ENCODE data around the gene FANCC. TPM values are rescaled to one million over a fixed set of nuclear protein-coding genes. Genes with fewer than 3 reads are reported as not detected.

The FANCC gene
- total and polyA plus RNA-seq, 2 of the 8 experiments (the other 6 are each of a cell fraction or from before 2014, with no cell fraction given) = 7.8 to 15.2 TPM

DNA sequence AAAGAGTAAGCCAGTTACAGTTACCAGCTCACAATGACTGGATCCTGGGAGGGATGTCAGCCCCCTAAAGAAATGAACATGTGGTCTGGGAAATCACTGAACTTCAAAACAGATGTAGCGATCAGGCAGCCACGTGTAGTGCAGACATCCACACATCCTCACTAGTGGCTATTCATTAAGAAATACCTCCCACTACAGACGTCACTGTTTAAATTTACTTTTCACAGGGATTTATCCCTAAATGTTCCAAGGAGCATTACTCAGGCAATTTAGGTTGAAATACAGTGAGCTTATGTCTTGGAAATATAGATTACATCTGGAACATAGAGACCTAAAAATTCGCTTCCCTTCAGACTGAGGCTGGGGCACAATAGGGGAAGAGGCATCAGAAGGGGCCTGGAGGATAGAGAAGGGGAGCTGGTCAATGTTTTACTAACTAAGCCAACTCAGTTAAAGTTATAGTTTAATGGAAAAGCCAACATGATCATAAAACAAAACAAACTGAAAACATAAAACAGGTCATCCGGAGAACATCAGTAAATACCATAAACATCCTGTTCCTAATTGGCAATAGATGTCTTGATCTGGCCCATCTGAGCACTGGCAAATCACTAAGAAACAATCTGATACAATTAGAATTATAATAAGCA is 92.3 kb downstream of the FANCC start:
- DNase-seq (ENCODE audit: low read depth in 1 of 2, low spot score in 2 of 2) = no peak
- H2BK120ac ChIP-seq (replicated peaks; ENCODE audit: low read depth, low read length) = no peak overlapping the region
- H2BK12ac ChIP-seq (ENCODE audit: low read depth, low read length) = no peak overlapping the region
- no peaks in the 10 kb centered on the region for H3K36me3 ChIP-seq (ENCODE audit: control insufficient read depth in 2 of 4, insufficient read depth in 4 of 4, low read length in 3 of 4)
- no peak overlapping the region for H4K91ac ChIP-seq (replicated peaks; ENCODE audit: insufficient read length, low read length)
- no peaks in the 10 kb centered on the region for H4K20me1 ChIP-seq (replicated peaks in 1 of 2; ENCODE audit: control insufficient read depth in 1 of 2, insufficient read depth in 2 of 2, low read length in 2 of 2)
- 89% methylated on average over 5 of the region's 5 CpGs; no CpG with 5 or more reads in 1 of the 2 experiments for WGBS, 2 experiments (ENCODE audit: extremely low coverage in 1 of 2, insufficient coverage in 1 of 2, insufficient read length in 1 of 2, insufficient replicate concordance in 2 of 2, low coverage in 1 of 2, low lambda C conversion rate in 2 of 2, missing lambda C conversion rate in 1 of 2)
- no peak overlapping the region for H3K4me3 ChIP-seq (ENCODE audit: extremely low read depth in 1 of 4, insufficient read depth in 2 of 4, low read depth in 3 of 4, low read length in 4 of 4)
- no peak overlapping the region for H3K23ac ChIP-seq (ENCODE audit: insufficient read length)
- no peak overlapping the region for H3K56ac ChIP-seq (replicated peaks; ENCODE audit: insufficient read length, low read depth, low read length)
- H4K5ac ChIP-seq (ENCODE audit: insufficient read length, low read depth, low read length) = no peak overlapping the region
- no peak overlapping the region for H3K9ac ChIP-seq (replicated peaks in 1 of 4; ENCODE audit: extremely low read depth in 1 of 4, low read depth in 3 of 4, low read length in 3 of 4)
- H3K27me3 ChIP-seq (replicated peaks in 1 of 4; ENCODE audit: control insufficient read depth in 3 of 4, extremely low read depth in 1 of 4, insufficient read depth in 3 of 4, low read length in 3 of 4) = no peaks in the 10 kb centered on the region
- no peaks in the 10 kb centered on the region for H3K79me1 ChIP-seq (ENCODE audit: low read depth, low read length)
- no peak overlapping the region for H4K8ac ChIP-seq (ENCODE audit: extremely low read depth, insufficient read depth, low read length)
- no peak overlapping the region for H2AFZ ChIP-seq (ENCODE audit: low read length)
- FAIRE-seq = no peak
- CTCF ChIA-PET (ENCODE audit: partially characterized antibody) = interaction anchor here (0.7 to 2.0 kb wide), 4 partner anchors 40 to 740 kb away, joined by 3 to 7 read pairs (median 3); no protein-coding TSS in a partner anchor
- H3K4me2 ChIP-seq (ENCODE audit: insufficient read depth in 1 of 2, low read depth in 2 of 2, low read length in 2 of 2) = no peak overlapping the region
- no peak overlapping the region for H3K14ac ChIP-seq (ENCODE audit: insufficient read length)
- H3K9me3 ChIP-seq (ENCODE audit: insufficient read depth in 2 of 2, low read depth in 1 of 2, low read length in 1 of 2) = no peaks in the 10 kb centered on the region
- no peaks in the 10 kb centered on the region for H3K23me2 ChIP-seq (ENCODE audit: low read depth, low read length)
- no peak overlapping the region for H3K4ac ChIP-seq (replicated peaks; ENCODE audit: insufficient read length, low read depth, low read length)
- no peak overlapping the region for H2BK20ac ChIP-seq (ENCODE audit: low read length)
- no peak overlapping the region for H2BK15ac ChIP-seq (ENCODE audit: low read length)
- no peak overlapping the region for H3K18ac ChIP-seq (ENCODE audit: extremely low read depth, low read length)
- no peak overlapping the region for H2BK5ac ChIP-seq (ENCODE audit: low read depth, low read length)
- no peak overlapping the region for H3K27ac ChIP-seq (ENCODE audit: low read depth, low read length)
- POLR2A ChIA-PET (ENCODE audit: partially characterized antibody) = no interaction called here
- H2AK5ac ChIP-seq (ENCODE audit: low read depth, low read length) = no peak overlapping the region
- no peak for TF ChIP-seq HDAC2 (IDR thresholded peaks at IDR 0.05; ENCODE audit: borderline replicate concordance in 1 of 2, low read depth in 2 of 2, low read length in 2 of 2)
- no peak for TF ChIP-seq EGR1 (IDR thresholded peaks at IDR 0.05; ENCODE audit: borderline replicate concordance, low read depth, low read length)
- TF ChIP-seq, protein P1, sequence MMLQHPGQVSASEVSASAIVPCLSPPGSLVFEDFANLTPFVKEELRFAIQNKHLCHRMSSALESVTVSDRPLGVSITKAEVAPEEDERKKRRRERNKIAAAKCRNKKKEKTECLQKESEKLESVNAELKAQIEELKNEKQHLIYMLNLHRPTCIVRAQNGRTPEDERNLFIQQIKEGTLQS (IDR thresholded peaks at IDR 0.05; ENCODE audit: insufficient read depth, low read depth, low read length) = no peak
- TF ChIP-seq, protein P2, sequence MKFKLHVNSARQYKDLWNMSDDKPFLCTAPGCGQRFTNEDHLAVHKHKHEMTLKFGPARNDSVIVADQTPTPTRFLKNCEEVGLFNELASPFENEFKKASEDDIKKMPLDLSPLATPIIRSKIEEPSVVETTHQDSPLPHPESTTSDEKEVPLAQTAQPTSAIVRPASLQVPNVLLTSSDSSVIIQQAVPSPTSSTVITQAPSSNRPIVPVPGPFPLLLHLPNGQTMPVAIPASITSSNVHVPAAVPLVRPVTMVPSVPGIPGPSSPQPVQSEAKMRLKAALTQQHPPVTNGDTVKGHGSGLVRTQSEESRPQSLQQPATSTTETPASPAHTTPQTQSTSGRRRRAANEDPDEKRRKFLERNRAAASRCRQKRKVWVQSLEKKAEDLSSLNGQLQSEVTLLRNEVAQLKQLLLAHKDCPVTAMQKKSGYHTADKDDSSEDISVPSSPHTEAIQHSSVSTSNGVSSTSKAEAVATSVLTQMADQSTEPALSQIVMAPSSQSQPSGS (IDR thresholded peaks at IDR 0.05; ENCODE audit: low read length) = no peak
- no peak for TF ChIP-seq CHD1 (IDR thresholded peaks at IDR 0.05; ENCODE audit: low read depth, low read length)
- no peak for TF ChIP-seq FOSL1 (IDR thresholded peaks at IDR 0.05; ENCODE audit: insufficient read depth, low read depth, low read length)
- H3K79me2 ChIP-seq (ENCODE audit: control insufficient read depth in 1 of 2, insufficient read depth in 2 of 2, low read length in 2 of 2) = no peaks in the 10 kb centered on the region
- H3K4me1 ChIP-seq (replicated peaks in 1 of 4; ENCODE audit: control insufficient read depth in 3 of 4, insufficient read depth in 4 of 4, low read length in 3 of 4) = peaks cover 0 to 2% (median under 1%) of the 10 kb centered on the region in 4 experiments; a peak in 3 of 7 replicates
